H9 (cell line): Measurements from ENCODE around the gene PTTG1. TPM values are rescaled to one million over a fixed set of nuclear protein-coding genes. Genes with fewer than 3 reads are reported as not detected.

Source experiments
- DNase-seq: peaks from one replicate; pipeline ENCODE4 v3.0.0-alpha.2; 2017
- H2AFZ ChIP-seq: one replicate; pipeline ENCODE4 v1.6.1; 2013; ENCODE audit warnings: mild to moderate bottlenecking, low read length, control low read depth, moderate library complexity
- H2AK5ac ChIP-seq: 2 replicates; pipeline ENCODE4 v1.6.1; 2013; ENCODE audit warnings: low read length, control low read depth, mixed read lengths; ENCODE audit not compliant: insufficient read length
- H2BK120ac ChIP-seq: one replicate; pipeline ENCODE4 v1.6.1; 2013; ENCODE audit warnings: low read depth, mild to moderate bottlenecking, low read length, control low read depth, inconsistent platforms; ENCODE audit not compliant: poor library complexity, severe bottlenecking
- H2BK12ac ChIP-seq: 2 replicates; pipeline ENCODE4 v1.6.1; 2013; ENCODE audit warnings: low read length, control low read depth, mixed read lengths, low read depth; ENCODE audit not compliant: insufficient read length
- H2BK15ac ChIP-seq: 2 replicates; pipeline ENCODE4 v1.6.1; 2013; ENCODE audit warnings: low read depth, low read length, control low read depth
- H2BK20ac ChIP-seq: one replicate; pipeline ENCODE4 v1.6.1; 2013; ENCODE audit warnings: low read depth, mild to moderate bottlenecking, low read length, control low read depth, inconsistent platforms; ENCODE audit not compliant: poor library complexity, severe bottlenecking
- H2BK5ac ChIP-seq: 2 replicates; pipeline ENCODE4 v1.6.1; 2013; ENCODE audit warnings: low read length, control low read depth, mixed read lengths; ENCODE audit not compliant: insufficient read length
- H3K14ac ChIP-seq: 2 replicates; pipeline ENCODE4 v1.6.1; 2013; ENCODE audit warnings: low read length, control low read depth; ENCODE audit not compliant: insufficient read depth
- H3K18ac ChIP-seq: 2 replicates; pipeline ENCODE4 v1.6.1; 2013; ENCODE audit warnings: low read depth, mild to moderate bottlenecking, mixed read lengths, low read length, control low read depth; ENCODE audit not compliant: insufficient read length
- H3K23ac ChIP-seq: 2 replicates; pipeline ENCODE4 v1.6.1; 2013; ENCODE audit warnings: low read length, control low read depth, mixed read lengths, low read depth; ENCODE audit not compliant: insufficient read length
- H3K23me2 ChIP-seq: 2 replicates; pipeline ENCODE4 v1.6.1; 2013; ENCODE audit warnings: low read depth, mild to moderate bottlenecking, mixed read lengths, low read length, control low read depth; ENCODE audit not compliant: insufficient read length, poor library complexity, severe bottlenecking
- H3K27ac ChIP-seq: 2 replicates; pipeline ENCODE4 v1.5.1; 2013; ENCODE audit warnings: low read length, control low read depth, mixed read lengths, low read depth; ENCODE audit not compliant: insufficient read length
- H3K27me3 ChIP-seq: 2 replicates; pipeline ENCODE4 v1.6.1; 2013; ENCODE audit warnings: low read length, control low read depth, inconsistent platforms; ENCODE audit not compliant: insufficient read depth
- H3K4ac ChIP-seq: 2 replicates; pipeline ENCODE4 v1.6.1; 2013; ENCODE audit warnings: low read depth, mild to moderate bottlenecking, control low read depth, inconsistent platforms, low read length, moderate library complexity
- H3K4me1 ChIP-seq: 2 replicates; pipeline ENCODE4 v1.6.1; 2013; ENCODE audit warnings: low read length, control low read depth, inconsistent platforms; ENCODE audit not compliant: insufficient read depth
- H3K4me2 ChIP-seq: 2 replicates; pipeline ENCODE4 v1.6.1; 2013; ENCODE audit warnings: low read length, control low read depth, mixed read lengths; ENCODE audit not compliant: insufficient read length, insufficient read depth
- H3K56ac ChIP-seq: 2 replicates; pipeline ENCODE4 v1.6.1; 2013; ENCODE audit warnings: low read depth, mild to moderate bottlenecking, mixed read lengths, low read length, control low read depth; ENCODE audit not compliant: insufficient read length
- H3K79me1 ChIP-seq: 2 replicates; pipeline ENCODE4 v1.6.1; 2013; ENCODE audit warnings: low read depth, mild to moderate bottlenecking, moderate library complexity, low read length, control low read depth, inconsistent platforms; ENCODE audit not compliant: insufficient read depth, poor library complexity, severe bottlenecking
- H3K79me2 ChIP-seq: 2 replicates; pipeline ENCODE4 v1.6.1; 2013; ENCODE audit warnings: low read length, control low read depth, inconsistent platforms; ENCODE audit not compliant: insufficient read depth
- H3K9ac ChIP-seq: 2 replicates; pipeline ENCODE4 v1.6.1; 2013; ENCODE audit warnings: low read length, control low read depth, mixed read lengths; ENCODE audit not compliant: insufficient read length; ENCODE audit errors: extremely low read depth
- H3K9me3 ChIP-seq: one replicate; pipeline ENCODE4 v1.6.1; 2013; ENCODE audit warnings: low read depth, low read length, inconsistent platforms; ENCODE audit not compliant: control insufficient read depth
- H3T11ph ChIP-seq: one replicate; pipeline ENCODE4 v1.6.1; 2013; ENCODE audit warnings: mild to moderate bottlenecking, low read length, control low read depth, inconsistent platforms
- H4K20me1 ChIP-seq: one replicate; pipeline ENCODE4 v1.6.1; 2013; ENCODE audit not compliant: control insufficient read depth, insufficient read length, insufficient read depth
- H4K5ac ChIP-seq: 2 replicates; pipeline ENCODE4 v1.6.1; 2013; ENCODE audit warnings: low read depth, mild to moderate bottlenecking, mixed read lengths, low read length, control low read depth; ENCODE audit not compliant: insufficient read length
- H4K8ac ChIP-seq: replicated peaks from 2 replicates; pipeline ENCODE4 v1.6.1; 2013; ENCODE audit warnings: low read length, control low read depth, mixed read lengths, low read depth; ENCODE audit not compliant: insufficient read length
- H4K91ac ChIP-seq: 2 replicates; pipeline ENCODE4 v1.6.1; 2013; ENCODE audit warnings: low read depth, mild to moderate bottlenecking, moderate library complexity, mixed read lengths, low read length, control low read depth; ENCODE audit not compliant: insufficient read length
- H3K27ac Mint-ChIP-seq, 3 experiments: 2 replicates in 2 of 3; 3 replicates in 1 of 3; pipeline ENCODE4 v1.8.0; 2020 to 2021; ENCODE audit warnings: mixed read lengths in 3 of 3, mild to moderate bottlenecking in 1 of 3, moderate library complexity in 1 of 3
- H3K27me3 Mint-ChIP-seq: 2 replicates; pipeline ENCODE4 v1.8.0; 2021; ENCODE audit warnings: low read depth, mild to moderate bottlenecking, moderate library complexity, mixed read lengths
- H3K36me3 Mint-ChIP-seq, 3 experiments: 2 replicates in 2 of 3; 3 replicates in 1 of 3; pipeline ENCODE4 v1.8.0; 2020 to 2021; ENCODE audit warnings: low read depth in 3 of 3, mixed read lengths in 3 of 3; ENCODE audit not compliant: insufficient read depth in 1 of 3
- H3K4me1 Mint-ChIP-seq, 2 experiments: 2 replicates each; pipeline ENCODE4 v1.8.0; 2020; ENCODE audit warnings: mixed read lengths in 2 of 2
- H3K4me3 Mint-ChIP-seq, 2 experiments: 2 replicates in 1 of 2; 3 replicates in 1 of 2; pipeline ENCODE4 v1.8.0; 2020 to 2021; ENCODE audit warnings: mild to moderate bottlenecking in 2 of 2, mixed read lengths in 2 of 2, moderate library complexity in 1 of 2
- H3K9me3 Mint-ChIP-seq, 2 experiments: 2 replicates in 1 of 2; 3 replicates in 1 of 2; pipeline ENCODE4 v1.8.0; 2020; ENCODE audit warnings: mild to moderate bottlenecking in 2 of 2, mixed read lengths in 2 of 2, moderate library complexity in 1 of 2
- CTCF ChIP-seq: fragments of 200-600 bp; sonication (generic); conservative IDR thresholded peaks from 3 replicates; pipeline ENCODE4 v1.8.0; 2021; ENCODE audit warnings: antibody characterized with exemption, mild to moderate bottlenecking
- WGBS: extraction: QIAGEN DNeasy Blood & Tissue Kit; methylation state at CpG from one replicate; pipeline ENCODE4 v1.1.7; 2013; ENCODE audit warnings: missing lambda C conversion rate, low lambda C conversion rate, mixed read lengths; ENCODE audit not compliant: insufficient read length; ENCODE audit errors: extremely low coverage; 5-methylcytosine and 5-hydroxymethylcytosine counted together
- total RNA-seq: library from RNA; stranded (reverse); gene quantifications from 2 replicates; pipeline ENCODE4 v1.2.1, GENCODE V29; 2021

The PTTG1 gene
- total RNA-seq, 1 experiment from 2014 or later, result 279 TPM

- no peak overlapping the region for H2BK120ac ChIP-seq
- H3K9ac ChIP-seq, result no peak overlapping the region
- no CpG with 5 or more reads among the region's 7 CpGs for WGBS
- H3K9me3 ChIP-seq, result no peaks in the 10 kb centered on the region
- TF ChIP-seq CTCF, result no peak
- DNase-seq, result no peak
- peaks cover 4 to 9% of the 10 kb centered on the region in 2 experiments; a peak in 4 of 5 replicates for H3K9me3 Mint-ChIP-seq
- no peaks in the 10 kb centered on the region for H3K4me1 ChIP-seq
- no peak overlapping the region for H2AFZ ChIP-seq
- no peak overlapping the region for H3K18ac ChIP-seq
- peaks cover 12 to 17% of the 10 kb centered on the region in 2 experiments for H3K4me1 Mint-ChIP-seq
- no peak overlapping the region for H4K91ac ChIP-seq
- H3K27ac Mint-ChIP-seq, result no peak overlapping the region; a peak in 1 of 7 replicates
- peaks cover 0 to 5% (median 2%) of the 10 kb centered on the region in 3 experiments; a peak in 2 of 7 replicates for H3K36me3 Mint-ChIP-seq
- H4K8ac ChIP-seq, result no peak overlapping the region
- H3T11ph ChIP-seq, result no peak overlapping the region
- H2AK5ac ChIP-seq, result no peak overlapping the region
- no peak overlapping the region for H3K27ac ChIP-seq
- no peaks in the 10 kb centered on the region for H3K23me2 ChIP-seq
- no peak overlapping the region for H3K56ac ChIP-seq
- no peak overlapping the region for H2BK20ac ChIP-seq
- no peak overlapping the region for H2BK15ac ChIP-seq
- H3K27me3 ChIP-seq, result no peaks in the 10 kb centered on the region
- H2BK5ac ChIP-seq, result no peak overlapping the region
- no peak overlapping the region for H3K14ac ChIP-seq
- H4K5ac ChIP-seq, result no peak overlapping the region
- no peaks in the 10 kb centered on the region for H3K79me2 ChIP-seq
- H2BK12ac ChIP-seq, result no peak overlapping the region
- no peaks in the 10 kb centered on the region for H3K79me1 ChIP-seq
- no peak overlapping the region for H3K4me2 ChIP-seq
- no peak overlapping the region for H3K4me3 Mint-ChIP-seq
- H4K20me1 ChIP-seq, result no peaks in the 10 kb centered on the region
- no peak overlapping the region for H3K4ac ChIP-seq
- no peaks in the 10 kb centered on the region for H3K27me3 Mint-ChIP-seq
- H3K23ac ChIP-seq, result no peak overlapping the region
Observed at GRCh38 chr5:160463740-160464465, 42.2 kb downstream of the PTTG1 start.
